ENCODE results near the gene GHRH.

Gene GHRH

DNA sequence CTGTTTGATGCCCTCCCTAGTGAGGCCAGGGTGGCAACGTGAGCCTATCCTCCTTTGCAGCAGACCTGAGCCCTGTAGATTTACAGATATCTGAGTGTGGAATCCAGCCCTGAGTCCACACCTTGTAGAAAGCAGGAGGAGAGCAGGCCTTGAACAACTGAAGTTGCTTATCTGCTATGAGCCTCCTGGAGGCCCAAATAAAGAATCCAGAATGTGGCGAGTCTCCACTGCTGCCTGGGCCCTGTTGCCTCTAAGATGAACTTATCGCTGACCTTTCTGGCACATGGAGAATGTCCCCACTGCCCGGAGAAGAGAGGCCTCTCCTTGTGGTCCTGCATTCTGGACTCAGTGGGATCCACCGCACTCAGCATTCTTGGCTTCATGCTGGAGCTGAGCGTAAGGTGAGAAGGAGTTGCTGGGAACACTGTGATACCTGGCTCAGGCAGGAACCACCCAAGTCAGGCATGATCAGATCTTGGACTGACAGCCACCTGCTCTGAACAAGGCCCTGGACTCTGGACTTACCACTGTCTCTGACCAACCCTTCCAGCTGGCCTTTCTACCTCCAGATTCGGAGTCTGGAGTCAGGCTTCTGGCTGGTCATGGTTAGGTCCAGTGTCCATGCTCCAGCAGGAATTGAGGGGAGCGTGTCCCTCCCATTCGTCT, 22.0 kb upstream of the GHRH start:
- no peak overlapping the region for H3K4me3 ChIP-seq (ENCODE audit: control insufficient read depth, low read depth, low read length)
- TF ChIP-seq, protein P1, sequence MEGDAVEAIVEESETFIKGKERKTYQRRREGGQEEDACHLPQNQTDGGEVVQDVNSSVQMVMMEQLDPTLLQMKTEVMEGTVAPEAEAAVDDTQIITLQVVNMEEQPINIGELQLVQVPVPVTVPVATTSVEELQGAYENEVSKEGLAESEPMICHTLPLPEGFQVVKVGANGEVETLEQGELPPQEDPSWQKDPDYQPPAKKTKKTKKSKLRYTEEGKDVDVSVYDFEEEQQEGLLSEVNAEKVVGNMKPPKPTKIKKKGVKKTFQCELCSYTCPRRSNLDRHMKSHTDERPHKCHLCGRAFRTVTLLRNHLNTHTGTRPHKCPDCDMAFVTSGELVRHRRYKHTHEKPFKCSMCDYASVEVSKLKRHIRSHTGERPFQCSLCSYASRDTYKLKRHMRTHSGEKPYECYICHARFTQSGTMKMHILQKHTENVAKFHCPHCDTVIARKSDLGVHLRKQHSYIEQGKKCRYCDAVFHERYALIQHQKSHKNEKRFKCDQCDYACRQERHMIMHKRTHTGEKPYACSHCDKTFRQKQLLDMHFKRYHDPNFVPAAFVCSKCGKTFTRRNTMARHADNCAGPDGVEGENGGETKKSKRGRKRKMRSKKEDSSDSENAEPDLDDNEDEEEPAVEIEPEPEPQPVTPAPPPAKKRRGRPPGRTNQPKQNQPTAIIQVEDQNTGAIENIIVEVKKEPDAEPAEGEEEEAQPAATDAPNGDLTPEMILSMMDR (conservative IDR thresholded peaks at IDR 0.05; ENCODE audit: control insufficient read depth, insufficient read depth, low read depth, low read length): no peak
- DNase-seq (ENCODE audit: low read depth): no peak

DNA sequence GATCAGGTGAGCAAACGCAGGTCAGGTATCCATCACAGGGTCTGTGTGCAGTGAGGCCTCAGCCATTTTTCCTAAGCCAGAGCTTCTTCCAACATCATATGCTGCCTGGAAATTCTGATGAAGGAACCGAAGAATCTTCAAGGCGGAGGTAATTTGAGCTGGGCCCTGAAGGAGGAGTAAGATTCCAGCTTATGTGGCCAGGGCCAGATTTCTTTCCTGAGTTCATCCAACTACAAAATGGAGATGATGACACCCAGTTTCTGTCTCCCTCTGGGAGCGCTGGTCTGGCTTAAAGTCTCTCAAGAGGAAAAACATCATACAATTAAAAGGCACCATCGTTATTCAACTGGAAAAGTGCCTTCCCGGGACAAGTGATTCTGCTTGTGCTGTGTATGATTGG, 20.9 kb upstream of the GHRH start:
- TF ChIP-seq, protein P1 (conservative IDR thresholded peaks at IDR 0.05; ENCODE audit: control insufficient read depth, insufficient read depth, low read depth, low read length): peak; percentile 73
- H3K4me3 ChIP-seq (ENCODE audit: control insufficient read depth, low read depth, low read length): no peak overlapping the region
- peak; percentile 84 for DNase-seq (ENCODE audit: low read depth)

DNA sequence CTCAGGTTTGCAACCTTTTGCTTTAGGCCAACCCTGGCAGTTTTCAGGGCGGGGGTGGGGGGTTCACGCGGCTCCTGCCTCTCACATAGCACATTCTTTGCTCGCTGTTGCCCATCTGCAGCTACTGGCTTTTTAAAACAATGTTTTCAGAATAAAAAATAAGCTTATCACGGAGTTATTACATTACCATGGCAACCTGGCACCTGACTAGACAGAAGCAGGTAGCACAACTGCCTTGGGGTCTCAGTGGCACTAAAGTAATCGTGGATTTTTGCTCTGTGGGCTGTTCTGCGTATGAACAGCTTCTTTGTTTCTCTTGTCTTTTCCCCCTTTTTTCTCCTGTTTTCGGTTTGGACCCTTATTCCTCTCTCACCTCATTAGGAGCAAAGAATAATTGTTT, 18.8 kb upstream of the GHRH start:
- no peak overlapping the region for H3K4me3 ChIP-seq (ENCODE audit: control insufficient read depth, low read depth, low read length)
- TF ChIP-seq, protein P1 (conservative IDR thresholded peaks at IDR 0.05; ENCODE audit: control insufficient read depth, insufficient read depth, low read depth, low read length): no peak
- no peak for DNase-seq (ENCODE audit: low read depth)

GRCh38 chr20:37279820-37280219, 18.2 kb upstream of the GHRH start:
- TF ChIP-seq, protein P1 (conservative IDR thresholded peaks at IDR 0.05; ENCODE audit: control insufficient read depth, insufficient read depth, low read depth, low read length): no peak
- DNase-seq (ENCODE audit: low read depth): no peak
- H3K4me3 ChIP-seq (ENCODE audit: control insufficient read depth, low read depth, low read length): no peak overlapping the region

- TF ChIP-seq, protein P1 (conservative IDR thresholded peaks at IDR 0.05; ENCODE audit: control insufficient read depth, insufficient read depth, low read depth, low read length): no peak
- H3K4me3 ChIP-seq (ENCODE audit: control insufficient read depth, low read depth, low read length): no peak overlapping the region
- peak; percentile 18 for DNase-seq (ENCODE audit: low read depth)
Observed at GRCh38 chr20:37278966-37279590, 17.5 kb upstream of the GHRH start.

DNA sequence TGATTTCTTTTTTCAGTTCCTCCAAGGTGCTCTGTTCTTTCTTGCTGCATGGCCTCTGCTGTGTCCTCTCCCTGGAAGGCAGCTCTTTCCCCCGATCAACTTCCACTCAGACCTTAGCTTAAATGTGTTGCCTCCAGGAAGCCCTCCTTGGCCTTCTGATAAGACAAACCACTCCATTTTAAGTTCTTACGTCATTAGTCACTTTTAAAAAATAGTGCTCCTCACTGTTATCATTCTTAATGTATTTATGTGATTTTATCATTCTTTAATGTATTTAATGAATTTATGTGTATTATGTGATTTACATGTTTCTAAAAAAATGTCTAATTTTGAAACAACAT, 15.6 kb upstream of the GHRH start:
- no peak overlapping the region for H3K4me3 ChIP-seq (ENCODE audit: control insufficient read depth, low read depth, low read length)
- DNase-seq (ENCODE audit: low read depth): no peak
- TF ChIP-seq, protein P1 (conservative IDR thresholded peaks at IDR 0.05; ENCODE audit: control insufficient read depth, insufficient read depth, low read depth, low read length): no peak
